ENCODE data around the gene NAPA. TPM values are rescaled to one million over a fixed set of nuclear protein-coding genes. Genes with fewer than 3 reads are reported as not detected.

The NAPA gene
- total RNA-seq, 1 donor from 2014 or later = 102 TPM

GRCh38 chr19:47507012-47507411, 7.9 kb downstream of the NAPA start:
- Histone ChIP-seq H3K27me3 (no peaks in the 10 kb centered on the region), H3K4me3 (no peak overlapping the region), H3K4me1 (peaks cover 18 to 44% of the 10 kb centered on the region in 2 donors), H3K9me3 (no peaks in the 10 kb centered on the region), H3K27ac (no peak overlapping the region), H3K36me3 (peaks cover 20 to 23% of the 10 kb centered on the region in 2 donors)
- intact Hi-C loops (cut with DNase I) = no loop called here
- no peak for TF ChIP-seq CTCF (IDR thresholded peaks at IDR 0.05)
- no peak for DNase-seq (ENCODE audit: low spot score in 2 of 2)

- no peak for DNase-seq (ENCODE audit: low spot score in 2 of 2)
- Histone ChIP-seq H3K4me3 (no peak overlapping the region), H3K27ac (no peak overlapping the region), H3K9me3 (no peaks in the 10 kb centered on the region), H3K36me3 (peaks cover 25 to 27% of the 10 kb centered on the region in 2 donors), H3K4me1 (peaks cover 15 to 39% of the 10 kb centered on the region in 2 donors), H3K27me3 (no peaks in the 10 kb centered on the region)
- TF ChIP-seq CTCF (IDR thresholded peaks at IDR 0.05) = no peak
- intact Hi-C loops (cut with DNase I) = no loop called here
Measured at GRCh38 chr19:47506459-47506858, 8.4 kb downstream of the NAPA start.

- intact Hi-C loops (cut with DNase I) = no loop called here
- TF ChIP-seq CTCF (IDR thresholded peaks at IDR 0.05) = no peak
- Histone ChIP-seq H3K27ac (no peak overlapping the region), H3K9me3 (no peaks in the 10 kb centered on the region), H3K27me3 (no peaks in the 10 kb centered on the region), H3K36me3 (peaks cover 34 to 37% of the 10 kb centered on the region in 2 donors), H3K4me3 (no peak overlapping the region), H3K4me1 (peaks cover 5 to 29% of the 10 kb centered on the region in 2 donors)
- DNase-seq (ENCODE audit: low spot score in 2 of 2) = no peak
Measured at GRCh38 chr19:47505506-47505905, 9.4 kb downstream of the NAPA start.

- Histone ChIP-seq H3K27ac (no peak overlapping the region), H3K4me1 (peaks cover 0 to 13% of the 10 kb centered on the region in 2 donors), H3K4me3 (no peak overlapping the region), H3K9me3 (no peaks in the 10 kb centered on the region), H3K36me3 (peaks cover 51 to 53% of the 10 kb centered on the region in 2 donors), H3K27me3 (no peaks in the 10 kb centered on the region)
- intact Hi-C loops (cut with DNase I) = no loop called here
- no peak for DNase-seq (ENCODE audit: low spot score in 2 of 2)
- TF ChIP-seq CTCF (IDR thresholded peaks at IDR 0.05) = no peak
Measured at GRCh38 chr19:47503826-47504150, 11.1 kb downstream of the NAPA start.

- H3K4me3 ChIP-seq = no peak overlapping the region
- H3K27me3 ChIP-seq = no peaks in the 10 kb centered on the region
- H3K9me3 ChIP-seq = no peaks in the 10 kb centered on the region
- peaks cover 0 to 9% of the 10 kb centered on the region in 2 donors for H3K4me1 ChIP-seq
- no peak overlapping the region for H3K27ac ChIP-seq
- peaks cover 56% of the 10 kb centered on the region in 2 donors for H3K36me3 ChIP-seq
- no peak for TF ChIP-seq CTCF (IDR thresholded peaks at IDR 0.05)
- intact Hi-C loops (cut with DNase I) = no loop called here
- no peak for DNase-seq (ENCODE audit: low spot score in 2 of 2)
Measured at GRCh38 chr19:47503130-47503825, 11.6 kb downstream of the NAPA start.
